Activated naive CD4-positive, alpha-beta T cell treated with anti-CD3 and anti-CD28 coated beads, Interleukin-2, amount 50 U/mL, for 24 hours (primary cell): ENCODE measurements around the gene IL15.

Experiments
- H3K27ac Mint-ChIP-seq: one replicate; pipeline ENCODE4 v1.8.0; 2021; ENCODE audit warnings: mild to moderate bottlenecking, mixed read lengths
- H3K27me3 Mint-ChIP-seq: one replicate; pipeline ENCODE4 v1.8.0; 2021; ENCODE audit warnings: mixed read lengths
- H3K36me3 Mint-ChIP-seq: one replicate; pipeline ENCODE4 v1.8.0; 2021; ENCODE audit warnings: mixed read lengths
- H3K4me1 Mint-ChIP-seq: one replicate; pipeline ENCODE4 v1.8.0; 2021; ENCODE audit warnings: mixed read lengths
- H3K4me3 Mint-ChIP-seq: one replicate; pipeline ENCODE4 v1.8.0; 2021; ENCODE audit warnings: mild to moderate bottlenecking, mixed read lengths
- H3K9me3 Mint-ChIP-seq: one replicate; pipeline ENCODE4 v1.8.0; 2021; ENCODE audit warnings: mixed read lengths

IL15 gene

GRCh38 chr4:141768954-141769353 lies 132.6 kb downstream of the IL15 start:
- Mint-ChIP-seq H3K4me1 (peaks cover 10% of the 10 kb centered on the region), H3K36me3 (no peaks in the 10 kb centered on the region), H3K4me3 (no peak overlapping the region), H3K9me3 (no peaks in the 10 kb centered on the region), H3K27ac (no peak overlapping the region), H3K27me3 (peaks cover 9% of the 10 kb centered on the region)

- Mint-ChIP-seq H3K4me3 (no peak overlapping the region), H3K9me3 (no peaks in the 10 kb centered on the region), H3K27me3 (peaks cover 15% of the 10 kb centered on the region), H3K27ac (no peak overlapping the region), H3K4me1 (peaks cover 10% of the 10 kb centered on the region), H3K36me3 (no peaks in the 10 kb centered on the region)
These were observed 135.8 kb downstream of the IL15 start for GRCh38 chr4:141771889-141772830.

GRCh38 chr4:141772838-141773237 lies 136.5 kb downstream of the IL15 start:
- Mint-ChIP-seq H3K4me3 (no peak overlapping the region), H3K27ac (no peak overlapping the region), H3K36me3 (no peaks in the 10 kb centered on the region)

GRCh38 chr4:141782205-141782604 lies 145.8 kb downstream of the IL15 start:
- Mint-ChIP-seq H3K9me3 (peaks cover 5% of the 10 kb centered on the region), H3K27me3 (no peaks in the 10 kb centered on the region), H3K4me3 (no peak overlapping the region), H3K27ac (no peak overlapping the region), H3K4me1 (no peaks in the 10 kb centered on the region), H3K36me3 (no peaks in the 10 kb centered on the region)

More at GRCh38 chr4:141772838-141773237, 136.5 kb downstream of the IL15 start:
- Mint-ChIP-seq H3K9me3 (no peaks in the 10 kb centered on the region), H3K4me1 (peaks cover 10% of the 10 kb centered on the region), H3K27me3 (peaks cover 15% of the 10 kb centered on the region)
